Colonic mucosa (tissue), 4 donors: ENCODE results near the gene STC2. TPM values are rescaled to one million over a fixed set of nuclear protein-coding genes. Genes with fewer than 3 reads are reported as not detected.
A peak's percentile ranks its signal among the peaks of the same experiment; 100 is the strongest.

ENCODE experiments used
- DNase-seq: peaks from one replicate; pipeline ENCODE4 v3.0.0-alpha.2; 2020
- H3K27ac ChIP-seq: fragments of 200-600 bp; one replicate; pipeline ENCODE4 v1.8.0; 2021
- H3K27me3 ChIP-seq: fragments of 200-600 bp; one replicate; pipeline ENCODE4 v1.8.0; 2021
- H3K36me3 ChIP-seq: fragments of 200-600 bp; one replicate; pipeline ENCODE4 v1.8.0; 2021
- H3K4me1 ChIP-seq: fragments of 200-600 bp; one replicate; pipeline ENCODE4 v1.8.0; 2021; ENCODE audit warnings: mild to moderate bottlenecking
- H3K4me3 ChIP-seq: fragments of 200-600 bp; one replicate; pipeline ENCODE4 v1.8.0; 2021
- H3K9ac ChIP-seq, 2 donors: one replicate each; pipeline ENCODE4 v1.7.0; 2013; ENCODE audit warnings: control low read depth in 2 of 2, low read depth in 2 of 2, low read length in 2 of 2
- H3K9me3 ChIP-seq: fragments of 200-600 bp; one replicate; pipeline ENCODE4 v1.8.0; 2021
- CTCF ChIP-seq: fragments of 200-600 bp; IDR thresholded peaks from one replicate; pipeline ENCODE4 v1.8.0; 2022; ENCODE audit warnings: antibody characterized with exemption, mild to moderate bottlenecking
- intact Hi-C: fragments of 100-400 bp; cut with DNase I; formaldehyde crosslinking; loops from one replicate; pipeline ENCODE4 v1.14.1; 2022
- total RNA-seq, 2 donors: library from RNA; stranded (reverse); fragmentation: NEBNext Ultra II Directional in 1 of 2; extraction: Animal tissue kit (Norgen Biotek cat#: 25700) in 1 of 2; gene quantifications; one replicate each; pipeline ENCODE4 v1.2.1, GENCODE V29; 2021
- donor health status: healthy.
- donor health status: DM: no; HTN: no; CAD: no.
- donor health status: DM: no; HTN: no; CAD: no.

STC2 gene
- total RNA-seq, 2 donors from 2014 or later: 1.8 to 2.5 TPM

- no peak overlapping the region for H3K27ac ChIP-seq
- H3K4me1 ChIP-seq: no peaks in the 10 kb centered on the region
- no peak for DNase-seq
- H3K27me3 ChIP-seq: peaks cover 9% of the 10 kb centered on the region
- no peaks in the 10 kb centered on the region for H3K9me3 ChIP-seq
- H3K36me3 ChIP-seq: no peaks in the 10 kb centered on the region
- no peak for TF ChIP-seq CTCF
- intact Hi-C loops: no loop called here
- no peak overlapping the region for H3K4me3 ChIP-seq
- H3K9ac ChIP-seq: no peak overlapping the region
Measured at GRCh38 chr5:173314166-173314952, 13.9 kb downstream of the STC2 start.

- intact Hi-C loops: no loop called here
- Histone ChIP-seq H3K27me3 (peaks cover 9% of the 10 kb centered on the region), H3K36me3 (no peaks in the 10 kb centered on the region), H3K4me3 (no peak overlapping the region), H3K27ac (no peak overlapping the region), H3K4me1 (no peaks in the 10 kb centered on the region), H3K9me3 (no peaks in the 10 kb centered on the region), H3K9ac (no peak overlapping the region)
- no peak for DNase-seq
- no peak for TF ChIP-seq CTCF
Measured at GRCh38 chr5:173313351-173313801, 14.8 kb downstream of the STC2 start.

- Histone ChIP-seq H3K9me3 (no peaks in the 10 kb centered on the region), H3K9ac (no peak overlapping the region), H3K27ac (no peak overlapping the region), H3K4me1 (no peaks in the 10 kb centered on the region), H3K36me3 (no peaks in the 10 kb centered on the region), H3K4me3 (no peak overlapping the region), H3K27me3 (peaks cover 9% of the 10 kb centered on the region)
- no peak for TF ChIP-seq CTCF
- intact Hi-C loops: no loop called here
- DNase-seq: no peak
Measured at GRCh38 chr5:173312821-173313220, 15.4 kb downstream of the STC2 start.

- Histone ChIP-seq H3K4me3 (no peak overlapping the region), H3K4me1 (no peaks in the 10 kb centered on the region), H3K27ac (no peak overlapping the region), H3K9me3 (no peaks in the 10 kb centered on the region), H3K36me3 (no peaks in the 10 kb centered on the region), H3K9ac (no peak overlapping the region), H3K27me3 (peaks cover 9% of the 10 kb centered on the region)
- DNase-seq: no peak
- no peak for TF ChIP-seq CTCF
- intact Hi-C loops: no loop called here
Measured at GRCh38 chr5:173311818-173312585, 16.2 kb downstream of the STC2 start.

GRCh38 chr5:173310861-173311785 is 17.1 kb downstream of the STC2 start:
- no peak for DNase-seq

More at GRCh38 chr5:173310861-173311785, 17.1 kb downstream of the STC2 start:
- Histone ChIP-seq H3K9me3 (no peaks in the 10 kb centered on the region), H3K27me3 (peaks cover 9% of the 10 kb centered on the region), H3K4me3 (no peak overlapping the region), H3K4me1 (no peaks in the 10 kb centered on the region), H3K27ac (no peak overlapping the region), H3K9ac (peak overlapping the region in 1 of 2 donors; percentile 24), H3K36me3 (no peaks in the 10 kb centered on the region)
- intact Hi-C loops: no loop called here
- TF ChIP-seq CTCF: no peak
